Right lobe of liver (tissue), 6 donors: Measurements from ENCODE around the gene CTIF. TPM values are rescaled to one million over a fixed set of nuclear protein-coding genes. Genes with fewer than 3 reads are reported as not detected.
A peak's percentile ranks its signal among the peaks of the same experiment; 100 is the strongest.

Source experiments
- ATAC-seq, 4 donors: fragments of 200-7000 bp; cut with Tn5 transposase; one replicate each; pipeline ENCODE4 v1.9.1; 2020; ENCODE audit warnings: mild to moderate bottlenecking in 4 of 4, moderate library complexity in 4 of 4
- DNase-seq, 3 donors: peaks; one replicate each; pipeline ENCODE4 v3.0.0-alpha.2; 2020
- H3K27ac ChIP-seq, 3 donors: fragments of 200-600 bp; one replicate each; pipeline ENCODE4 v1.8.0; 2022
- H3K27me3 ChIP-seq, 2 donors: fragments of 200-600 bp; one replicate each; pipeline ENCODE4 v1.8.0; 2022
- H3K36me3 ChIP-seq, 4 donors: fragments of 200-600 bp; sonication (generic) in 1 of 4; one replicate each; pipeline versions ENCODE4 v1.5.1 to v1.8.0; 2017 to 2022; ENCODE audit warnings: control low read depth in 1 of 4
- H3K4me1 ChIP-seq, 4 donors: fragments of 200-600 bp; sonication (generic) in 1 of 4; one replicate each; pipeline versions ENCODE4 v1.5.1 to v1.8.0; 2017 to 2022; ENCODE audit warnings: control low read depth in 1 of 4
- H3K4me3 ChIP-seq, 3 donors: fragments of 200-600 bp; one replicate each; pipeline ENCODE4 v1.8.0; 2022
- H3K9me3 ChIP-seq, 4 donors: fragments of 200-600 bp; sonication (generic) in 1 of 4; one replicate each; pipeline versions ENCODE4 v1.5.1 to v1.8.0; 2017 to 2022; ENCODE audit warnings: control low read depth in 1 of 4
- CTCF ChIP-seq, 4 donors: fragments of 200-600 bp in 3 of 4; fragments of 450-650 bp in 1 of 4; IDR thresholded peaks; one replicate each; pipeline versions ENCODE4 v1.5.1 to v1.8.0; 2016 to 2022; ENCODE audit warnings: antibody characterized with exemption in 4 of 4, mild to moderate bottlenecking in 2 of 4
- POLR2A ChIP-seq: fragments of 450-650 bp; IDR thresholded peaks from one replicate; pipeline ENCODE4 v1.6.1; 2017; ENCODE audit warnings: antibody characterized with exemption, mild to moderate bottlenecking
- WGBS: methylation state at CpG from one replicate; pipeline ENCODE4 v1.1.6; 2018; ENCODE audit warnings: low coverage, low lambda C conversion rate; ENCODE audit not compliant: insufficient coverage; ENCODE audit errors: missing lambda C conversion rate; 5-methylcytosine and 5-hydroxymethylcytosine counted together
- intact Hi-C, 2 donors: fragments of 100-400 bp; cut with DNase I; formaldehyde crosslinking; loops; one replicate each; pipeline versions ENCODE4 v1.11.2 to v1.14.1; 2022
- total RNA-seq, 6 experiments: library from RNA; depleted of rRNA in 2 of 6; stranded (reverse); fragments of >200 nt in 2 of 6; fragmentation: NEBNext Ultra II Directional in 3 of 6; extraction: Animal tissue kit (Norgen Biotek cat#: 25700) in 3 of 6; gene quantifications; one replicate each; pipeline versions ENCODE4 v1.1.0 to v1.2.4, GENCODE V29; 2016 to 2023
- donor health status: DM: no; HTN: yes; CAD: no.
- donor health status: DM: no; HTN: no; CAD: no.
- donor health status: DM: no; HTN: no; CAD: no.
- donor health status: DM: no; HTN: yes; CAD: no.
- donor health status: DM: no; HTN: yes; CAD: no.

Gene CTIF
- total RNA-seq, 6 experiments from 2014 or later: 29.0 to 60.6 (median 43.1) TPM

GRCh38 chr18:48536516-48536915 lies 2.3 kb upstream of the CTIF start:
- no peaks in the 10 kb centered on the region for H3K27me3 ChIP-seq
- H3K36me3 ChIP-seq: no peaks in the 10 kb centered on the region
- H3K4me3 ChIP-seq: no peak overlapping the region
- ATAC-seq: no peak
- WGBS: 86% methylated on average over 5 of the region's 6 CpGs
- intact Hi-C loops: loop anchor here in 1 of 2 donors (10.0 kb wide), 1 partner anchor 62 kb away; no protein-coding TSS in a partner anchor
- TF ChIP-seq POLR2A (no peak), CTCF (IDR thresholded peaks at IDR 0.05) (no peak)
- no peak overlapping the region for H3K27ac ChIP-seq
- no peaks in the 10 kb centered on the region for H3K9me3 ChIP-seq
- DNase-seq: no peak
- H3K4me1 ChIP-seq: peaks cover 0 to 6% (median 1%) of the 10 kb centered on the region in 4 donors

DNA sequence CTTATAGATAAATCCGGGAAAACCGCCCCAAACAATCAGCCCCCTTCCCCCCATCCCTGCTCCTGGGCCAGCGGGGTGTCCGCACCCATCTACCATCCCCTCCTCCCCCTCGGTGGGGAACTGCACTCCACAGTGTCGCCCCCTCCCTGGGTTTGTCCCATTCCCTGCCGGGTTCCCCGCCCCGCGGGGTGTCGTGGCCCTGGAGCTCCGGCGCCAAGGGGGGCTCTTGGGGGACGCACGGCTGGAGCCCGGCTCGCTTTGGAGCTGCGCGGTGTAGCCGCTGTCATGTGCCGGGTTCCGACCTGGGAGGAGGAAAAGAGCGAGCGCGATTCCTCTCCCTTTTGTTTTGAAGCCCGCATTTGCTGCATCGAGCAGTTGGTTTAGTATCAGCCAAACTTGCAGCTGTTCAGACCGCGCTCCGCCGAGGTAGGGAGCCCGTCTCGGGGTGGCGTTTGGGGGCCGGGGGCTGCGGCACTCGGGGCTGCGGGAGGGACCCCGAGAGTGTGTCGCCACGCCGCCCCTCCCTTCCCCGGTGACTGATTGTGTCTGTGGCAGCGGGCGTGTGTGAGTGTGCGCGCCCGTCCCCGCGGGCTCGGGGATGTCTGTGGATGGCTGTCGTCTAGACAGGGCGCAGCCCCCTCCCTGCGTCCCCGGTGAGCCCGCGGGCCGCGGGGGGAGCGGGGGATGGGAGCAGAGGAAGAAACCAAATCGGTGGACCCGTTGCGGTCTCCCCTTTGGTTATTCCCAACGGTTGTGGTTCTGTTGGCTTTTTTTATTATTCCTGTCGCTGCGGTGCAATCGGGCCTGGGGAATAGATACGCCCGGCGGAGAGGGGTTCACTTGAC lies 797 bp downstream of the CTIF start:
- TF ChIP-seq POLR2A: peak; percentile 17
- TF ChIP-seq CTCF (IDR thresholded peaks at IDR 0.05): no peak
- H3K9me3 ChIP-seq: no peaks in the 10 kb centered on the region
- no peaks in the 10 kb centered on the region for H3K36me3 ChIP-seq
- intact Hi-C loops: loop anchor here in 1 of 2 donors (10.0 kb wide), 2 partner anchors 65 to 125 kb away; no protein-coding TSS in a partner anchor
- DNase-seq: peak; percentile 49 to 65 (median 56)
- H3K4me1 ChIP-seq: peaks cover 0 to 20% (median 4%) of the 10 kb centered on the region in 4 donors
- 0% methylated on average over 11 of the region's 70 CpGs for WGBS
- peak overlapping the region; percentile 75 to 87 (median 83) for H3K4me3 ChIP-seq
- peak overlapping the region; percentile 64 to 89 (median 85) for H3K27ac ChIP-seq
- H3K27me3 ChIP-seq: no peaks in the 10 kb centered on the region
- peak; percentile 1 to 19 (median 12) for ATAC-seq

GRCh38 chr18:48540251-48541025 lies 1.6 kb downstream of the CTIF start:
- intact Hi-C loops: loop anchor here in 1 of 2 donors (10.0 kb wide), 1 partner anchor 124 kb away; no protein-coding TSS in a partner anchor
- Histone ChIP-seq H3K4me1 (peaks cover 0 to 28% (median 7%) of the 10 kb centered on the region in 4 donors), H3K27me3 (no peaks in the 10 kb centered on the region), H3K9me3 (no peaks in the 10 kb centered on the region), H3K27ac (peak overlapping the region; percentile 64 to 89 (median 85)), H3K36me3 (no peaks in the 10 kb centered on the region), H3K4me3 (peak overlapping the region; percentile 75 to 87 (median 83))
- peak; percentile 68 to 84 (median 76) for ATAC-seq
- 0% methylated on average over 8 of the region's 86 CpGs for WGBS
- TF ChIP-seq CTCF (IDR thresholded peaks at IDR 0.05) (peak in 1 of 4 donors; percentile 16), POLR2A (no peak)
- DNase-seq: peak; percentile 89 to 92 (median 92)

DNA sequence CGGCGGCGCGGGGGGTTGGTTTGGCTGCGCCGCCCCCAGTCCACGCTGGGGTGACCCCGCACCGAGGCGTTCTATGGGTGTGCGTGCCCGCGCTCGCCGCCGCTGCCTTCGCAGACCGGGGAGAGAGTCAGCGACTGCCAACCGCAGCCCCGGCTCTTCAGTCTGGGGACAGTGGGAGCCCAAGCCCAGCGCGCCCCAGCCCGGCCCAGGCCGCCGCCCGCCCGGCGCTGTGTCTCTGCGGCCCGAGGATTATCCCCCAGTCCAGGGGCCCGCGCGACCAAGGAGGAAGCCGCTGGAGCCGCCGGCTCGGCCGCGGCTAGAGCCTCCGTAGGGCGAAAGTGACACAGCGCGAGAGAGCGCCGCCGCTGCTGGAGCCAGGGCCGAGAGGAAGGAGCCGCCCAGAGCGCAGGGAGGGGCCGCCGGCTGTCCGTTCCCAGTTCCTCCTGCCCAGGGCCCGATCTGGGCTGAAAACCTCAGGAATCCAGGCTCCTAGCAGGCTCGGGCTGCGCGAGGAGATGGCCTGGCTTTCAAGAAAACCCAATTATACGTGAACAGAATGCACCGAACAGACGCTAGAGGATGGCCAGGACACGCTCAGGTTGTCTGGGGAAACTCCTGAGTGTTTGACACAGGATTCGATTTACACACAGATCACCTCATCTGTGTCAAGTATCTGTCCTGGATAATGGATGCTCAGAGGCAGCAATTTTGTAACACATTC lies 2.4 kb downstream of the CTIF start:
- 5% methylated on average over 7 of the region's 62 CpGs for WGBS
- H3K4me1 ChIP-seq: peaks cover 0 to 34% (median 8%) of the 10 kb centered on the region in 4 donors
- H3K4me3 ChIP-seq: peak overlapping the region; percentile 75 to 87 (median 83)
- intact Hi-C loops: loop anchor here in 1 of 2 donors (10.0 kb wide), 1 partner anchor 124 kb away; no protein-coding TSS in a partner anchor
- ATAC-seq (peak; percentile 58 to 71 (median 69)), DNase-seq (peak; percentile 84 to 88 (median 86))
- H3K36me3 ChIP-seq: no peaks in the 10 kb centered on the region
- H3K27ac ChIP-seq: peak overlapping the region; percentile 64 to 89 (median 85)
- TF ChIP-seq CTCF (IDR thresholded peaks at IDR 0.05) (no peak), POLR2A (peak; percentile 81)
- no peaks in the 10 kb centered on the region for H3K27me3 ChIP-seq
- no peaks in the 10 kb centered on the region for H3K9me3 ChIP-seq
